ENCODE measurements around the gene OR52L1.

The OR52L1 gene

DNA sequence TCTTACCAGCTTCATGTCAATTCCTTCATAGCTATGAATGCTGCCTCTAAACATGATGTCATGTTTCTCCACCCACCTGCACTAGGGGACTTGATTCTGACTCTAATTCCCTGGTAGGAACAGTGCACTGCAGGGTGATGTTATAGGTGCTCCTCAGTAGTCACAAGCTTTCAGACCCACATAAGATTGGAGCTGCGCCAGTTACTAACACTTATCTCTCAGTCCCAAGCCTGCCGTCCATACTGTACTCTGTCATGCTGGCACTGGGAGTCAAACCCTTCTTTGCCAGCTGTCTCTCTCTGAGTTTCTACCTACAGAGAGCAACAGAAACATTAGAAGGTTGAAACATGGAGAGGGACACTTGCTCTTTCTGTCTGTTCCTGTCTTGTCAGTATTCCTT lies 38.3 kb upstream of the OR52L1 start:
- ChIA-PET CTCF (interaction anchor here (0.6 to 5.5 kb wide), 4 partner anchors 291 to 658 kb away, joined by 3 to 69 read pairs (median 29); no protein-coding TSS in a partner anchor), POLR2A (no interaction called here)
- Histone ChIP-seq H3K4me3 (ENCODE audit: low read depth, low read length) (no peak overlapping the region), H3K27ac (ENCODE audit: extremely low read depth, low read depth, low read length) (no peak overlapping the region), H3K4me1 (ENCODE audit: control insufficient read depth, insufficient read depth, low read length) (no peaks in the 10 kb centered on the region), H3K9me3 (ENCODE audit: control insufficient read depth, insufficient read depth, low read depth, low read length) (no peaks in the 10 kb centered on the region), H3K36me3 (ENCODE audit: control insufficient read depth in 2 of 2, insufficient read depth in 1 of 2, low read length in 2 of 2) (no peaks in the 10 kb centered on the region)
- TF ChIP-seq REPIN1 (tag by site-specific recombination; IDR thresholded peaks at IDR 0.05; ENCODE audit: low read depth) (no peak), ZNF76 (tag by site-specific recombination; IDR thresholded peaks at IDR 0.05; ENCODE audit: borderline replicate concordance, low read depth) (no peak), ZNF776 (tag by site-specific recombination; IDR thresholded peaks at IDR 0.05; ENCODE audit: borderline replicate concordance) (no peak), HOXC10 (CRISPR knock-in tag; IDR thresholded peaks at IDR 0.05) (no peak), ZNF843 (tag by site-specific recombination; IDR thresholded peaks at IDR 0.05) (no peak)
- TF ChIP-seq, protein P1, sequence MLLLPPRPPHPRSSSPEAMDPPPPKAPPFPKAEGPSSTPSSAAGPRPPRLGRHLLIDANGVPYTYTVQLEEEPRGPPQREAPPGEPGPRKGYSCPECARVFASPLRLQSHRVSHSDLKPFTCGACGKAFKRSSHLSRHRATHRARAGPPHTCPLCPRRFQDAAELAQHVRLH (tag by site-specific recombination; IDR thresholded peaks at IDR 0.05), result no peak
- TF ChIP-seq, protein P2, sequence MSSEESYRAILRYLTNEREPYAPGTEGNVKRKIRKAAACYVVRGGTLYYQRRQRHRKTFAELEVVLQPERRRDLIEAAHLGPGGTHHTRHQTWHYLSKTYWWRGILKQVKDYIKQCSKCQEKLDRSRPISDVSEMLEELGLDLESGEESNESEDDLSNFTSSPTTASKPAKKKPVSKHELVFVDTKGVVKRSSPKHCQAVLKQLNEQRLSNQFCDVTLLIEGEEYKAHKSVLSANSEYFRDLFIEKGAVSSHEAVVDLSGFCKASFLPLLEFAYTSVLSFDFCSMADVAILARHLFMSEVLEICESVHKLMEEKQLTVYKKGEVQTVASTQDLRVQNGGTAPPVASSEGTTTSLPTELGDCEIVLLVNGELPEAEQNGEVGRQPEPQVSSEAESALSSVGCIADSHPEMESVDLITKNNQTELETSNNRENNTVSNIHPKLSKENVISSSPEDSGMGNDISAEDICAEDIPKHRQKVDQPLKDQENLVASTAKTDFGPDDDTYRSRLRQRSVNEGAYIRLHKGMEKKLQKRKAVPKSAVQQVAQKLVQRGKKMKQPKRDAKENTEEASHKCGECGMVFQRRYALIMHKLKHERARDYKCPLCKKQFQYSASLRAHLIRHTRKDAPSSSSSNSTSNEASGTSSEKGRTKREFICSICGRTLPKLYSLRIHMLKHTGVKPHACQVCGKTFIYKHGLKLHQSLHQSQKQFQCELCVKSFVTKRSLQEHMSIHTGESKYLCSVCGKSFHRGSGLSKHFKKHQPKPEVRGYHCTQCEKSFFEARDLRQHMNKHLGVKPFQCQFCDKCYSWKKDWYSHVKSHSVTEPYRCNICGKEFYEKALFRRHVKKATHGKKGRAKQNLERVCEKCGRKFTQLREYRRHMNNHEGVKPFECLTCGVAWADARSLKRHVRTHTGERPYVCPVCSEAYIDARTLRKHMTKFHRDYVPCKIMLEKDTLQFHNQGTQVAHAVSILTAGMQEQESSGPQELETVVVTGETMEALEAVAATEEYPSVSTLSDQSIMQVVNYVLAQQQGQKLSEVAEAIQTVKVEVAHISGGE (tag by site-specific recombination; conservative IDR thresholded peaks at IDR 0.05; ENCODE audit: low read depth), result no peak
- TF ChIP-seq, protein P3, sequence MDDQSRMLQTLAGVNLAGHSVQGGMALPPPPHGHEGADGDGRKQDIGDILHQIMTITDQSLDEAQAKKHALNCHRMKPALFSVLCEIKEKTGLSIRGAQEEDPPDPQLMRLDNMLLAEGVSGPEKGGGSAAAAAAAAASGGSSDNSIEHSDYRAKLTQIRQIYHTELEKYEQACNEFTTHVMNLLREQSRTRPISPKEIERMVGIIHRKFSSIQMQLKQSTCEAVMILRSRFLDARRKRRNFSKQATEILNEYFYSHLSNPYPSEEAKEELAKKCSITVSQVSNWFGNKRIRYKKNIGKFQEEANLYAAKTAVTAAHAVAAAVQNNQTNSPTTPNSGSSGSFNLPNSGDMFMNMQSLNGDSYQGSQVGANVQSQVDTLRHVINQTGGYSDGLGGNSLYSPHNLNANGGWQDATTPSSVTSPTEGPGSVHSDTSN (CRISPR knock-in tag; IDR thresholded peaks at IDR 0.05), result no peak
- TF ChIP-seq, protein P4, sequence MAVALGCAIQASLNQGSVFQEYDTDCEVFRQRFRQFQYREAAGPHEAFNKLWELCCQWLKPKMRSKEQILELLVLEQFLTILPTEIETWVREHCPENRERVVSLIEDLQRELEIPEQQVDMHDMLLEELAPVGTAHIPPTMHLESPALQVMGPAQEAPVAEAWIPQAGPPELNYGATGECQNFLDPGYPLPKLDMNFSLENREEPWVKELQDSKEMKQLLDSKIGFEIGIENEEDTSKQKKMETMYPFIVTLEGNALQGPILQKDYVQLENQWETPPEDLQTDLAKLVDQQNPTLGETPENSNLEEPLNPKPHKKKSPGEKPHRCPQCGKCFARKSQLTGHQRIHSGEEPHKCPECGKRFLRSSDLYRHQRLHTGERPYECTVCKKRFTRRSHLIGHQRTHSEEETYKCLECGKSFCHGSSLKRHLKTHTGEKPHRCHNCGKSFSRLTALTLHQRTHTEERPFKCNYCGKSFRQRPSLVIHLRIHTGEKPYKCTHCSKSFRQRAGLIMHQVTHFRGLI (tag by site-specific recombination; IDR thresholded peaks at IDR 0.05), result no peak

DNA sequence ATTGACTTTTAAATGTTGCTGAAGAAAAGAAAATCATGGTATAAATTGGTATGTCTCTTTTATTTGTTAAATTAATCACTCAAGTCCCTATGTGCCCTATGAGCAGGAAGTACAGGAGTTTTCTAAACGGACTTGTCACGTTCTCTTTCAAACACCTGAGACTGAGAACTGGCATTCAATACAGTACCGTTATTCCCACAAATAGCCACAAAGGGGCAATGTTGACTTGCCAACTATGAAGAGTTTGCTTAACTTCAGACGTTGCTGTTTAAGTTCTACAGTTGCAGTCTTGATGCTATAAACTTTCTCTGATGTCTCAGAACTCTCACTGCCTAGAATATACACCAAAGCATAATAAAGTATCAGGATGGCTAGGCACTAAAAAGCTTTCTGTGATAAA lies 36.2 kb upstream of the OR52L1 start:
- POLR2A ChIA-PET, result no interaction called here
- H3K4me1 ChIP-seq (ENCODE audit: control insufficient read depth, insufficient read depth, low read length), result no peaks in the 10 kb centered on the region
- H3K27ac ChIP-seq (ENCODE audit: extremely low read depth, low read depth, low read length), result no peak overlapping the region
- no peak overlapping the region for H3K4me3 ChIP-seq (ENCODE audit: low read depth, low read length)
- TF ChIP-seq ZNF221 (tag by site-specific recombination; IDR thresholded peaks at IDR 0.05; ENCODE audit: borderline replicate concordance) (no peak), TCF7L2 (IDR thresholded peaks at IDR 0.05; ENCODE audit: borderline replicate concordance, low read depth, low read length) (no peak), ZNF266 (tag by site-specific recombination; IDR thresholded peaks at IDR 0.05; ENCODE audit: low read depth) (no peak), PRDM1 (tag by site-specific recombination; IDR thresholded peaks at IDR 0.05) (peak; percentile 49; the same call in 1 of the 2 replicates), ZNF335 (tag by site-specific recombination; conservative IDR thresholded peaks at IDR 0.05) (no peak), ZNF510 (tag by site-specific recombination; IDR thresholded peaks at IDR 0.05; ENCODE audit: insufficient replicate concordance) (no peak), ZNF654 (tag by site-specific recombination; IDR thresholded peaks at IDR 0.05; ENCODE audit: low read depth) (peak; percentile 59), ZNF223 (tag by site-specific recombination; IDR thresholded peaks at IDR 0.05) (no peak)
- TF ChIP-seq, protein P1 (tag by site-specific recombination; IDR thresholded peaks at IDR 0.05), result no peak
- H3K9me3 ChIP-seq (ENCODE audit: control insufficient read depth, insufficient read depth, low read depth, low read length), result no peaks in the 10 kb centered on the region
- CTCF ChIA-PET, result interaction anchor here (0.7 to 5.5 kb wide), 19 partner anchors 8 to 356 kb away, joined by 3 to 69 read pairs (median 5); partner anchors contain the start of gene OR52W1
- H3K36me3 ChIP-seq (ENCODE audit: control insufficient read depth in 2 of 2, insufficient read depth in 1 of 2, low read length in 2 of 2), result no peaks in the 10 kb centered on the region

Data from HEK293 (cell line).